PC-3 (cell line): ENCODE measurements around the gene SORL1.

Source experiments
- CTCF ChIP-seq: fragments of 300-600 bp; sonication (generic); conservative IDR thresholded peaks from 2 replicates; pipeline ENCODE4 v1.5.1; 2017; ENCODE audit warnings: antibody characterized with exemption, low read depth, mild to moderate bottlenecking, low read length
- EZH2 ChIP-seq: fragments of 300-600 bp; sonication (generic); IDR thresholded peaks from one replicate; pipeline ENCODE4 v1.6.1; 2017; ENCODE audit warnings: antibody characterized with exemption, mild to moderate bottlenecking, low read length; ENCODE audit not compliant: unreplicated experiment
- EZH2phosphoT487 ChIP-seq: fragments of 300-600 bp; sonication (generic); IDR thresholded peaks from 2 replicates; pipeline ENCODE4 v1.6.1; 2018; ENCODE audit warnings: mild to moderate bottlenecking, antibody characterized with exemption, low read length, borderline replicate concordance

- TF ChIP-seq CTCF (no peak), EZH2 (no peak), EZH2phosphoT487 (no peak)
Observed at GRCh38 chr11:121589946-121590537, 137.9 kb downstream of the SORL1 start.
